ENCODE data around the gene DLGAP1. TPM values are rescaled to one million over a fixed set of nuclear protein-coding genes. Genes with fewer than 3 reads are reported as not detected.
A peak's percentile ranks its signal among the peaks of the same experiment; 100 is the strongest.

Gene DLGAP1
- total and polyA plus RNA-seq, 2 experiments from 2014 or later: 17.0 to 48.5 TPM

DNA sequence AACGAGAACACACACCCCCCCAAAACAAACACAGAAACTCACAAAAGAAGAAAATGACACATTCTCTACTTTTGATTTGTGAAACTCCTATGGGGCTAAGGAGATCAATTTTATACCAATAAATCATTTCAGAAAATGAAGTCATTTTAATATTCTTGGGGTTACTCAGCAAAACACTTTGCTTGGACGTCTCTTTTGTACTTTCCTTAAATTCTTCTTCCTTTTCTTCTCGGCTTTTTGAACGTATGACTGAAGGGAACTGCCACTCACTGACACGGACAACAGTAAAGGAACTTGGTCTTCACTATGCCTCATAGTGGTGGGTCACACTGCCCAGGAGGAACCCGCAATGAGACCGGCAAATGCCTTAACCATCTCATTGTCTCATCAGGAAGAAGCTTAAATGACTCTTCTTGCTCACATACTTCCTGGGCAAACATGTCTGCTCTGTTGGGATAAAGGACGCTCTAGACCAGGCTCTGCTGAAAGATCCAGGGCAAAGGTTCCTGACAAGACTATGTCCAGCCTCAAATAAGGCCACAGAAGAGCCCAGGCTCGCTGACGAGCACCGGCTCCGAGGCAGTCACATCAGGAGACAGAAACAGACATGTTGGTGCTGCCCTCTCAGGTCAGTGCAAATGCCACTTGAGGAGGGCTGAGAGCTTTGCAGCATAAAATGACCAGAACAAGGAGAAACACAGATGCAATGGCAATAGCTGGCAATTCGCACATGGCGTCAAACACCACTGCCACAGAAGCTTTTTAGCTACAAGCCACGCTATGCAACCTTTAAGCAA lies 799.7 kb downstream of the DLGAP1 start:
- no peak overlapping the region for H3K4me3 Mint-ChIP-seq

More for the DNA sequence above, 799.7 kb downstream of the DLGAP1 start:
- Histone ChIP-seq H2AFZ (no peak overlapping the region), H3K79me2 (replicated peaks; ENCODE audit: insufficient read depth) (no peaks in the 10 kb centered on the region), H3K27me3 (ENCODE audit: insufficient read depth) (no peaks in the 10 kb centered on the region), H4K20me1 (replicated peaks; ENCODE audit: insufficient read depth) (no peaks in the 10 kb centered on the region), H3K4me2 (no peak overlapping the region; the same call in 1 of the 2 replicates), H3K36me3 (ENCODE audit: insufficient read depth) (no peaks in the 10 kb centered on the region), H3K4me1 (ENCODE audit: insufficient read depth) (peaks cover 21% of the 10 kb centered on the region), H3K27ac (ENCODE audit: low read depth) (no peak overlapping the region), H3K4me3 (no peak overlapping the region), H3F3A (replicated peaks; ENCODE audit: low read depth) (peaks cover 15% of the 10 kb centered on the region), H3K9me2 (ENCODE audit: insufficient read depth) (no peaks in the 10 kb centered on the region)
- H3K9me3 Mint-ChIP-seq: no peaks in the 10 kb centered on the region
- TF ChIP-seq, protein P1, sequence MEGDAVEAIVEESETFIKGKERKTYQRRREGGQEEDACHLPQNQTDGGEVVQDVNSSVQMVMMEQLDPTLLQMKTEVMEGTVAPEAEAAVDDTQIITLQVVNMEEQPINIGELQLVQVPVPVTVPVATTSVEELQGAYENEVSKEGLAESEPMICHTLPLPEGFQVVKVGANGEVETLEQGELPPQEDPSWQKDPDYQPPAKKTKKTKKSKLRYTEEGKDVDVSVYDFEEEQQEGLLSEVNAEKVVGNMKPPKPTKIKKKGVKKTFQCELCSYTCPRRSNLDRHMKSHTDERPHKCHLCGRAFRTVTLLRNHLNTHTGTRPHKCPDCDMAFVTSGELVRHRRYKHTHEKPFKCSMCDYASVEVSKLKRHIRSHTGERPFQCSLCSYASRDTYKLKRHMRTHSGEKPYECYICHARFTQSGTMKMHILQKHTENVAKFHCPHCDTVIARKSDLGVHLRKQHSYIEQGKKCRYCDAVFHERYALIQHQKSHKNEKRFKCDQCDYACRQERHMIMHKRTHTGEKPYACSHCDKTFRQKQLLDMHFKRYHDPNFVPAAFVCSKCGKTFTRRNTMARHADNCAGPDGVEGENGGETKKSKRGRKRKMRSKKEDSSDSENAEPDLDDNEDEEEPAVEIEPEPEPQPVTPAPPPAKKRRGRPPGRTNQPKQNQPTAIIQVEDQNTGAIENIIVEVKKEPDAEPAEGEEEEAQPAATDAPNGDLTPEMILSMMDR (conservative IDR thresholded peaks at IDR 0.05; ENCODE audit: low read depth in 2 of 2): peak in 1 of 2 experiments; percentile 25; a peak in 1 of 4 replicates
- TF ChIP-seq STAT1 (IDR thresholded peaks at IDR 0.05; ENCODE audit: unreplicated experiment) (no peak), ZNF114 (CRISPR knock-in tag; IDR thresholded peaks at IDR 0.05) (no peak)
- TF ChIP-seq, protein P2, sequence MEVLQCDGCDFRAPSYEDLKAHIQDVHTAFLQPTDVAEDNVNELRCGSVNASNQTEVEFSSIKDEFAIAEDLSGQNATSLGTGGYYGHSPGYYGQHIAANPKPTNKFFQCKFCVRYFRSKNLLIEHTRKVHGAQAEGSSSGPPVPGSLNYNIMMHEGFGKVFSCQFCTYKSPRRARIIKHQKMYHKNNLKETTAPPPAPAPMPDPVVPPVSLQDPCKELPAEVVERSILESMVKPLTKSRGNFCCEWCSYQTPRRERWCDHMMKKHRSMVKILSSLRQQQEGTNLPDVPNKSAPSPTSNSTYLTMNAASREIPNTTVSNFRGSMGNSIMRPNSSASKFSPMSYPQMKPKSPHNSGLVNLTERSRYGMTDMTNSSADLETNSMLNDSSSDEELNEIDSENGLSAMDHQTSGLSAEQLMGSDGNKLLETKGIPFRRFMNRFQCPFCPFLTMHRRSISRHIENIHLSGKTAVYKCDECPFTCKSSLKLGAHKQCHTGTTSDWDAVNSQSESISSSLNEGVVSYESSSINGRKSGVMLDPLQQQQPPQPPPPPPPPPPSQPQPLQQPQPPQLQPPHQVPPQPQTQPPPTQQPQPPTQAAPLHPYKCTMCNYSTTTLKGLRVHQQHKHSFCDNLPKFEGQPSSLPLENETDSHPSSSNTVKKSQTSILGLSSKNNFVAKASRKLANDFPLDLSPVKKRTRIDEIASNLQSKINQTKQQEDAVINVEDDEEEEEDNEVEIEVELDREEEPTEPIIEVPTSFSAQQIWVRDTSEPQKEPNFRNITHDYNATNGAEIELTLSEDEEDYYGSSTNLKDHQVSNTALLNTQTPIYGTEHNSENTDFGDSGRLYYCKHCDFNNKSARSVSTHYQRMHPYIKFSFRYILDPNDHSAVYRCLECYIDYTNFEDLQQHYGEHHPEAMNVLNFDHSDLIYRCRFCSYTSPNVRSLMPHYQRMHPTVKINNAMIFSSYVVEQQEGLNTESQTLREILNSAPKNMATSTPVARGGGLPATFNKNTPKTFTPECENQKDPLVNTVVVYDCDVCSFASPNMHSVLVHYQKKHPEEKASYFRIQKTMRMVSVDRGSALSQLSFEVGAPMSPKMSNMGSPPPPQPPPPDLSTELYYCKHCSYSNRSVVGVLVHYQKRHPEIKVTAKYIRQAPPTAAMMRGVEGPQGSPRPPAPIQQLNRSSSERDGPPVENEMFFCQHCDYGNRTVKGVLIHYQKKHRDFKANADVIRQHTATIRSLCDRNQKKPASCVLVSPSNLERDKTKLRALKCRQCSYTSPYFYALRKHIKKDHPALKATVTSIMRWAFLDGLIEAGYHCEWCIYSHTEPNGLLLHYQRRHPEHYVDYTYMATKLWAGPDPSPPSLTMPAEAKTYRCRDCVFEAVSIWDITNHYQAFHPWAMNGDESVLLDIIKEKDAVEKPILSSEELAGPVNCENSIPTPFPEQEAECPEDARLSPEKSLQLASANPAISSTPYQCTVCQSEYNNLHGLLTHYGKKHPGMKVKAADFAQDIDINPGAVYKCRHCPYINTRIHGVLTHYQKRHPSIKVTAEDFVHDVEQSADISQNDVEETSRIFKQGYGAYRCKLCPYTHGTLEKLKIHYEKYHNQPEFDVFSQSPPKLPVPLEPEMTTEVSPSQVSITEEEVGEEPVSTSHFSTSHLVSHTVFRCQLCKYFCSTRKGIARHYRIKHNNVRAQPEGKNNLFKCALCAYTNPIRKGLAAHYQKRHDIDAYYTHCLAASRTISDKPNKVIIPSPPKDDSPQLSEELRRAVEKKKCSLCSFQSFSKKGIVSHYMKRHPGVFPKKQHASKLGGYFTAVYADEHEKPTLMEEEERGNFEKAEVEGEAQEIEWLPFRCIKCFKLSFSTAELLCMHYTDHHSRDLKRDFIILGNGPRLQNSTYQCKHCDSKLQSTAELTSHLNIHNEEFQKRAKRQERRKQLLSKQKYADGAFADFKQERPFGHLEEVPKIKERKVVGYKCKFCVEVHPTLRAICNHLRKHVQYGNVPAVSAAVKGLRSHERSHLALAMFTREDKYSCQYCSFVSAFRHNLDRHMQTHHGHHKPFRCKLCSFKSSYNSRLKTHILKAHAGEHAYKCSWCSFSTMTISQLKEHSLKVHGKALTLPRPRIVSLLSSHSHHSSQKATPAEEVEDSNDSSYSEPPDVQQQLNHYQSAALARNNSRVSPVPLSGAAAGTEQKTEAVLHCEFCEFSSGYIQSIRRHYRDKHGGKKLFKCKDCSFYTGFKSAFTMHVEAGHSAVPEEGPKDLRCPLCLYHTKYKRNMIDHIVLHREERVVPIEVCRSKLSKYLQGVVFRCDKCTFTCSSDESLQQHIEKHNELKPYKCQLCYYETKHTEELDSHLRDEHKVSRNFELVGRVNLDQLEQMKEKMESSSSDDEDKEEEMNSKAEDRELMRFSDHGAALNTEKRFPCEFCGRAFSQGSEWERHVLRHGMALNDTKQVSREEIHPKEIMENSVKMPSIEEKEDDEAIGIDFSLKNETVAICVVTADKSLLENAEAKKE (CRISPR knock-in tag; IDR thresholded peaks at IDR 0.05): no peak
- H3K36me3 Mint-ChIP-seq (ENCODE audit: low read depth): peaks cover 8% of the 10 kb centered on the region
- no peak for DNase-seq (ENCODE audit: low spot score)
- H3K27me3 Mint-ChIP-seq (ENCODE audit: insufficient read depth, low read depth, poor library complexity): peaks cover 6% of the 10 kb centered on the region
- peak overlapping the region; percentile 37 for H3K27ac Mint-ChIP-seq
- H3K4me1 Mint-ChIP-seq: peaks cover 31% of the 10 kb centered on the region
- peak; percentile 34; the same call in 2 of the 3 replicates for ATAC-seq

Data from GM23338 (cell line).